Endodermal cell (in vitro differentiated cells): ENCODE measurements around the gene ITGB1. TPM values are rescaled to one million over a fixed set of nuclear protein-coding genes. Genes with fewer than 3 reads are reported as not detected.

Experiments
- DNase-seq: peaks from one replicate; pipeline ENCODE4 v3.0.0-alpha.2; 2017
- H3K27ac ChIP-seq: 2 replicates; pipeline ENCODE4 v1.5.1; 2013; ENCODE audit warnings: mild to moderate bottlenecking, low read depth, low read length, moderate library complexity
- H3K27me3 ChIP-seq: 2 replicates; pipeline ENCODE4 v1.6.1; 2013; ENCODE audit warnings: mild to moderate bottlenecking, low read length, moderate library complexity; ENCODE audit not compliant: insufficient read depth, control insufficient read depth, poor library complexity, severe bottlenecking
- H3K36me3 ChIP-seq: 2 replicates; pipeline ENCODE4 v1.7.0; 2013; ENCODE audit warnings: mild to moderate bottlenecking, low read length, moderate library complexity; ENCODE audit not compliant: control insufficient read depth, insufficient read depth
- H3K4me1 ChIP-seq: one replicate; pipeline ENCODE4 v1.7.0; 2013; ENCODE audit warnings: low read length; ENCODE audit not compliant: control insufficient read depth, insufficient read depth
- H3K4me3 ChIP-seq: 2 replicates; pipeline ENCODE4 v1.5.1; 2013; ENCODE audit warnings: mild to moderate bottlenecking, low read length, moderate library complexity
- H3K9ac ChIP-seq: 2 replicates; pipeline ENCODE4 v1.6.1; 2013; ENCODE audit warnings: mild to moderate bottlenecking, low read length, moderate library complexity; ENCODE audit not compliant: poor library complexity, severe bottlenecking; ENCODE audit errors: extremely low read depth
- H3K9me3 ChIP-seq: 2 replicates; pipeline ENCODE4 v1.6.1; 2013; ENCODE audit warnings: mild to moderate bottlenecking, low read length, moderate library complexity; ENCODE audit not compliant: control insufficient read depth
- H3K27ac Mint-ChIP-seq: 2 replicates; pipeline ENCODE4 v1.8.0; 2020; ENCODE audit warnings: mixed read lengths
- H3K27me3 Mint-ChIP-seq: 2 replicates; pipeline ENCODE4 v1.8.0; 2021; ENCODE audit warnings: mild to moderate bottlenecking, mixed read lengths; ENCODE audit not compliant: insufficient read depth
- H3K36me3 Mint-ChIP-seq: 2 replicates; pipeline ENCODE4 v1.8.0; 2020; ENCODE audit warnings: low read depth, mixed read lengths
- H3K4me1 Mint-ChIP-seq: 2 replicates; pipeline ENCODE4 v1.8.0; 2020; ENCODE audit warnings: mixed read lengths
- H3K4me3 Mint-ChIP-seq: 2 replicates; pipeline ENCODE4 v1.8.0; 2020; ENCODE audit warnings: mild to moderate bottlenecking, moderate library complexity, mixed read lengths
- H3K9me3 Mint-ChIP-seq: 2 replicates; pipeline ENCODE4 v1.8.0; 2020; ENCODE audit warnings: mild to moderate bottlenecking, mixed read lengths
- CTCF ChIP-seq: fragments of 200-600 bp; sonication (generic); conservative IDR thresholded peaks from 2 replicates; pipeline ENCODE4 v1.5.0; 2021; ENCODE audit warnings: antibody characterized with exemption, mild to moderate bottlenecking
- WGBS, 2 experiments: methylation state at CpG; one replicate each; pipeline versions ENCODE4 v1.1.5 to v1.1.7; 2013; ENCODE audit warnings: missing lambda C conversion rate in 2 of 2, mixed read lengths in 1 of 2; ENCODE audit not compliant: insufficient coverage in 1 of 2, insufficient read length in 1 of 2; 5-methylcytosine and 5-hydroxymethylcytosine counted together
- total RNA-seq, 2 donors: library from RNA; stranded (reverse); fragmentation: NEBNext Ultra II Directional in 1 of 2; extraction: Animal tissue kit (Norgen Biotek cat#: 25700) in 1 of 2; gene quantifications; 2 replicates in 1 of 2; 3 replicates in 1 of 2; pipeline ENCODE4 v1.2.1, GENCODE V29; 2021

The ITGB1 gene
- total RNA-seq, 2 donors from 2014 or later = 239 to 285 TPM

GRCh38 chr10:32952541-32953276 is 5.3 kb downstream of the ITGB1 start:
- H3K9me3 ChIP-seq = no peaks in the 10 kb centered on the region
- no peak overlapping the region for H3K4me3 ChIP-seq
- TF ChIP-seq CTCF = no peak
- peaks cover 20% of the 10 kb centered on the region for H3K4me1 ChIP-seq
- Mint-ChIP-seq H3K36me3 (no peaks in the 10 kb centered on the region), H3K9me3 (no peaks in the 10 kb centered on the region), H3K27ac (no peak overlapping the region), H3K4me3 (no peak overlapping the region), H3K27me3 (no peaks in the 10 kb centered on the region), H3K4me1 (peaks cover 75% of the 10 kb centered on the region)
- DNase-seq = no peak
- no peak overlapping the region for H3K27ac ChIP-seq
- no peaks in the 10 kb centered on the region for H3K36me3 ChIP-seq
- no peak overlapping the region for H3K9ac ChIP-seq
- WGBS, 2 experiments = 98 to 100% methylated on average over 1 to 3 of the region's 4 CpGs
- no peaks in the 10 kb centered on the region for H3K27me3 ChIP-seq

- no peak overlapping the region for H3K4me3 Mint-ChIP-seq
- H3K27me3 Mint-ChIP-seq = no peaks in the 10 kb centered on the region
- no peaks in the 10 kb centered on the region for H3K9me3 ChIP-seq
- no peak overlapping the region for H3K27ac ChIP-seq
- H3K36me3 ChIP-seq = no peaks in the 10 kb centered on the region
- no peak for DNase-seq
- H3K27me3 ChIP-seq = no peaks in the 10 kb centered on the region
- no peak overlapping the region for H3K9ac ChIP-seq
- H3K4me1 Mint-ChIP-seq = peaks cover 75% of the 10 kb centered on the region
- peaks cover 20% of the 10 kb centered on the region for H3K4me1 ChIP-seq
- H3K36me3 Mint-ChIP-seq = no peaks in the 10 kb centered on the region
- TF ChIP-seq CTCF = no peak
- no peak overlapping the region for H3K27ac Mint-ChIP-seq
- no peaks in the 10 kb centered on the region for H3K9me3 Mint-ChIP-seq
- peak overlapping the region; percentile 78 for H3K4me3 ChIP-seq
Observed at GRCh38 chr10:32952094-32952493, 5.9 kb downstream of the ITGB1 start.

- peaks cover 20% of the 10 kb centered on the region for H3K4me1 ChIP-seq
- Mint-ChIP-seq H3K4me3 (peak overlapping the region; percentile 38), H3K4me1 (peaks cover 74% of the 10 kb centered on the region), H3K36me3 (no peaks in the 10 kb centered on the region), H3K27ac (peak overlapping the region; percentile 72), H3K9me3 (no peaks in the 10 kb centered on the region), H3K27me3 (no peaks in the 10 kb centered on the region)
- no peak for TF ChIP-seq CTCF
- H3K4me3 ChIP-seq = peak overlapping the region; percentile 78
- peak overlapping the region; percentile 12 for H3K9ac ChIP-seq
- no peaks in the 10 kb centered on the region for H3K36me3 ChIP-seq
- no peaks in the 10 kb centered on the region for H3K9me3 ChIP-seq
- H3K27ac ChIP-seq = peak overlapping the region; percentile 45
- DNase-seq = no peak
- 28% methylated on average over 3 of the region's 3 CpGs; no CpG with 5 or more reads in 1 of the 2 experiments for WGBS, 2 experiments
- no peaks in the 10 kb centered on the region for H3K27me3 ChIP-seq
Observed at GRCh38 chr10:32951111-32951510, 6.9 kb downstream of the ITGB1 start.
